Aorta (tissue), 5 donors: ENCODE measurements around the gene DYRK1A. TPM values are rescaled to one million over a fixed set of nuclear protein-coding genes. Genes with fewer than 3 reads are reported as not detected.

Experiments
- ATAC-seq: fragments of 200-7000 bp; cut with Tn5 transposase; one replicate; pipeline ENCODE4 v1.9.1; 2022; ENCODE audit warnings: moderate library complexity; ENCODE audit not compliant: low FRiP score
- DNase-seq, 2 donors: peaks; one replicate each; pipeline ENCODE4 v3.0.0-alpha.2; 2020
- H3K27ac ChIP-seq, 2 donors: one replicate each; pipeline ENCODE4 v1.5.1; 2013; ENCODE audit warnings: low read length in 2 of 2, mild to moderate bottlenecking in 2 of 2, moderate library complexity in 2 of 2, control low read depth in 1 of 2, inconsistent platforms in 1 of 2, low read depth in 1 of 2
- H3K27me3 ChIP-seq, 2 donors: one replicate each; pipeline ENCODE4 v1.6.1; 2013; ENCODE audit warnings: control low read depth in 1 of 2, low read length in 1 of 2, mild to moderate bottlenecking in 1 of 2, moderate library complexity in 1 of 2; ENCODE audit not compliant: insufficient read depth in 2 of 2, control insufficient read depth in 1 of 2
- H3K36me3 ChIP-seq, 2 donors: one replicate each; pipeline ENCODE4 v1.6.1; 2013; ENCODE audit warnings: control low read depth in 1 of 2, low read length in 1 of 2, mild to moderate bottlenecking in 1 of 2; ENCODE audit not compliant: insufficient read depth in 2 of 2, control insufficient read depth in 1 of 2
- H3K4me1 ChIP-seq, 2 donors: one replicate each; pipeline ENCODE4 v1.6.1; 2013; ENCODE audit warnings: low read length in 2 of 2, control low read depth in 1 of 2, mild to moderate bottlenecking in 1 of 2, moderate library complexity in 1 of 2; ENCODE audit not compliant: insufficient read depth in 2 of 2, control insufficient read depth in 1 of 2
- H3K4me3 ChIP-seq, 2 donors: one replicate each; pipeline ENCODE4 v1.5.1; 2013; ENCODE audit warnings: low read length in 2 of 2, control low read depth in 1 of 2, mild to moderate bottlenecking in 1 of 2
- H3K9me3 ChIP-seq: one replicate; pipeline ENCODE4 v1.6.1; 2013; ENCODE audit warnings: mild to moderate bottlenecking, low read length; ENCODE audit not compliant: control insufficient read depth
- WGBS, 2 donors: extraction: QIAGEN DNeasy Blood & Tissue Kit; methylation state at CpG; one replicate each; pipeline ENCODE4 v1.1.7; 2013; 5-methylcytosine and 5-hydroxymethylcytosine counted together
- intact Hi-C, 2 donors: fragments of 100-400 bp; cut with DNase I; formaldehyde crosslinking; loops; one replicate each; pipeline versions ENCODE4 v1.14.2 to v1.15.0; 2022
- polyA plus RNA-seq, 2 donors: library from polyadenylated mRNA; stranded (reverse); fragments of 200-250 nt; gene quantifications; one replicate each; pipeline ENCODE4 v1.2.3, GENCODE V29; 2013
- total RNA-seq, 2 donors: library from RNA; stranded (reverse); fragmentation: NEBNext Ultra II Directional; extraction: Animal tissue kit (Norgen Biotek cat#: 25700); gene quantifications; one replicate each; pipeline ENCODE4 v1.2.1, GENCODE V29; 2021
- donor health status: healthy with polysubstance abuse.
- donor health status: Bipolar disorder and iron deficiency.
- donor health status: DM: no; HTN: no; CAD: no.
- donor health status: DM: no; HTN: no; CAD: no.
- donor health status: DM: yes; HTN: yes; CAD: no.

The DYRK1A gene
- total and polyA plus RNA-seq, 4 donors, result 8.8 to 76.6 (median 45.8) TPM

- Histone ChIP-seq H3K9me3 (no peaks in the 10 kb centered on the region), H3K36me3 (no peaks in the 10 kb centered on the region), H3K4me1 (peaks cover 0 to 6% of the 10 kb centered on the region in 2 donors), H3K27me3 (no peaks in the 10 kb centered on the region), H3K27ac (peak overlapping the region; percentile 18 to 99), H3K4me3 (peak overlapping the region; percentile 96 to 98)
- no peak for DNase-seq
- intact Hi-C loops, result loop anchor here (5.0 kb wide), 3 partner anchors 146 to 296 kb away; partner anchors contain the start of genes PIGP (in 1 of the 2) and TTC3 (in 1 of the 2)
- WGBS, 2 donors, result 6 to 9% methylated on average over 9 of the region's 9 CpGs
- no peak for ATAC-seq
Observed at GRCh38 chr21:37368541-37369279, 2.1 kb downstream of the DYRK1A start.

DNA sequence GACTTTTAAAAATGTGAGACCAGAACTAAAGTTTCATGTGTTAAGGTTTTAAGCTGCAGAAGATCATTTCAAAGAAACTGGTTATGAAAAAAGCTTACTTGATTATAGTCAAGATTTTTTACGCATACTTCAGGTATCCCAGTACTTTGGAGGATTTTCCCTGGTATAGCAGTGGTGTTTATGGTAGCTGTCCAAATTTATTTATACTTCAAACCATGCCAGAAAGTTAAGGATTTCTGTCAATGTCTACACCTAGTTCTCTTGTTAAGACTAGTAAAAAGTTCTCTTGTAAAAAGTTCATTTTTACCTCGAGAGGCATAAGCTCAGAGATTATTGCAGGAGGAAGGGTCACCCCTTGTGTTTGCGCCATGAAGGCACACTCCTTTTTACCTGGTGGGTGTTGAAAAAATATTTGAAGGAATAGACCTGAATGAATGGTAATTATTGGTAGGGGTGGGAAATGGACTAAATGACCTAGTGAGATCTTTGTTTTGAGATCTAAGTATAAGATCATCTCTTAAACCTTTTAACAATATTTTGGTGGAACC is 2.8 kb downstream of the DYRK1A start:
- Histone ChIP-seq H3K4me3 (peak overlapping the region; percentile 39 to 48), H3K9me3 (no peaks in the 10 kb centered on the region), H3K27ac (no peak overlapping the region), H3K27me3 (no peaks in the 10 kb centered on the region), H3K4me1 (peaks cover 2 to 6% of the 10 kb centered on the region in 2 donors), H3K36me3 (no peaks in the 10 kb centered on the region)
- DNase-seq (no peak), ATAC-seq (no peak)
- intact Hi-C loops, result loop anchor here (5.0 kb wide), 3 partner anchors 147 to 297 kb away; partner anchors contain the start of genes PIGP (in 1 of the 2) and TTC3 (in 1 of the 2)
- 33 to 41% methylated on average over 3 of the region's 3 CpGs for WGBS, 2 donors

- Histone ChIP-seq H3K36me3 (no peaks in the 10 kb centered on the region), H3K27me3 (no peaks in the 10 kb centered on the region), H3K27ac (no peak overlapping the region), H3K9me3 (no peaks in the 10 kb centered on the region), H3K4me3 (peak overlapping the region in 1 of 2 donors; percentile 18), H3K4me1 (peaks cover 2 to 6% of the 10 kb centered on the region in 2 donors)
- no peak for DNase-seq
- no peak for ATAC-seq
- 8 to 10% methylated on average over 8 of the region's 8 CpGs for WGBS, 2 donors
- intact Hi-C loops, result loop anchor here in 1 of 2 donors (5.0 to 10.0 kb wide), 3 partner anchors 47 to 194 kb away; no protein-coding TSS in a partner anchor
Observed at GRCh38 chr21:37370152-37371040, 3.8 kb downstream of the DYRK1A start.

DNA sequence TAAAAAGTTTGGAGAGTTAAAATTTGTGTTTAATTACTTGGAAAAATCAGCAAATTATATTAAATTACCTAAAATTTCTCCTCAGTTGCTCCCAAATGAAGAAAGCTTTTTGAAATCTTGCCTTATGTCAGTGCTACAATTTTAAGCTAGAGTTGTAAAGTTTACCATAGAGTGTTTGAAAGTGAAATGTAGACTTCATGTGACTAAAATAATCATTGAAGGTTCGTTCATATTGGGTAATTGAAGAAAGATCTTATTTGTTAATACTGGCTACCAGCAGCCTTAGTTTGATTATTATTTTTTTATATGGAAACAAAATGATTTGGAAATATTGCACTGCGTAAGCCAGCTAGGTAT is 4.4 kb downstream of the DYRK1A start:
- no peak overlapping the region for H3K27ac ChIP-seq
- peaks cover 2 to 6% of the 10 kb centered on the region in 2 donors for H3K4me1 ChIP-seq
- no peaks in the 10 kb centered on the region for H3K9me3 ChIP-seq
- DNase-seq (no peak), ATAC-seq (no peak)
- intact Hi-C loops, result loop anchor here in 1 of 2 donors (5.0 to 10.0 kb wide), 3 partner anchors 46 to 194 kb away; no protein-coding TSS in a partner anchor
- 59% methylated on average over 2 of the region's 2 CpGs for WGBS, 2 donors
- no peak overlapping the region for H3K4me3 ChIP-seq
- H3K36me3 ChIP-seq, result no peaks in the 10 kb centered on the region
- no peaks in the 10 kb centered on the region for H3K27me3 ChIP-seq

DNA sequence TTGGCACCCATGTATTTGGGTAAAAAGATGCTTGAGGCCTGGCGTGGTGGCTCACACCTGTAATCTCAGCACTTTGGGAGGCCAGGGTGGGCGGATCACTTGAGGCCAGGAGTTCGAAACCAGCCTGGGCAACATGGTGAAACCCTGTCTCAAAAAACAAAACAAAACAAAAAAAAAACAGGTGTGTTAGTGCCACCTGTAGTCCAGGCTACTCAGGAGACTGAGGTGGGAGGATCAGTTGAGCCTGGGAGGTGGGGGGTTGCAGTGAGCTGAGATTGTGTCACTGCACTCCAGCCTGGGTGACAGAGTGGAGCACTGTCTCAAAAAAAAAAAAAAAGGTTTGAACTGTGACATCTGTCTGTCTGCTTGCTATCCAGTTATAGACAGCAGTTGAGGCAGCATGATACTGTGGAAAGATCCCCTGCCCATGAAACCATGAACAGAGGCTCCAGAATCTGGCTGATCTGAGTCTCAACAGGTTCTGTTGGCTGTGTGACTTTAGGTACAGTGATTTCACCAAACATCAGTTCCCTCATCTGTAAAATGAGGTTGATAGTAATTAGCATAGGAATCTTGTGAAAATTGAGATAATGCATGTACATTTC is 5.7 kb downstream of the DYRK1A start:
- Histone ChIP-seq H3K9me3 (no peaks in the 10 kb centered on the region), H3K4me3 (no peak overlapping the region), H3K36me3 (no peaks in the 10 kb centered on the region), H3K4me1 (peaks cover 3 to 8% of the 10 kb centered on the region in 2 donors), H3K27me3 (no peaks in the 10 kb centered on the region), H3K27ac (no peak overlapping the region)
- intact Hi-C loops, result loop anchor here in 1 of 2 donors (5.0 to 10.0 kb wide), 3 partner anchors 45 to 193 kb away; no protein-coding TSS in a partner anchor
- ATAC-seq (no peak), DNase-seq (no peak)
- 94 to 97% methylated on average over 3 of the region's 3 CpGs for WGBS, 2 donors

- WGBS, 2 donors, result 75 to 82% methylated on average over 3 of the region's 3 CpGs
- Histone ChIP-seq H3K36me3 (no peaks in the 10 kb centered on the region), H3K27me3 (no peaks in the 10 kb centered on the region), H3K4me1 (peaks cover 4 to 8% of the 10 kb centered on the region in 2 donors), H3K4me3 (no peak overlapping the region), H3K27ac (no peak overlapping the region), H3K9me3 (no peaks in the 10 kb centered on the region)
- DNase-seq, result no peak
- intact Hi-C loops, result loop anchor here in 1 of 2 donors (5.0 to 10.0 kb wide), 3 partner anchors 44 to 192 kb away; no protein-coding TSS in a partner anchor
- ATAC-seq, result no peak
Observed at GRCh38 chr21:37372951-37373350, 6.4 kb downstream of the DYRK1A start.

DNA sequence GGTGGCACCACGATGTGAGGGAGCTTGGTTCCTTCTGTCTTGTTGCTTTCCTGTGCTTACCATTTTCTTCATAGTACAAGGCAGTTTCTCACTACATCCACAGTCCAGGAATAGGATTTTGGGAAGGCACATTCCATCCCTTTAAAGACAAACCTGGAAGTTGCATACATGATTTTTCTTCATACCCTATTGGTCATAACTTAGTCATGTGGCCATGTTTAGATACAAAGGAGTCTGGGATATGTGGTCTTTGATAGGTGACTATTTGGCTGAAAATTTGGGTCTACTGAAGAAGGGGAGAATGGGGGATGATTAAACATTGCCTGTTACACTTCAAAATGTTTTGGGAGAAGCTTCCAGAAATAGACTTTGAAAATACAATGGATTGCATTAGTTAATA is 7.0 kb downstream of the DYRK1A start:
- DNase-seq (no peak), ATAC-seq (no peak)
- Histone ChIP-seq H3K4me1 (peaks cover 4 to 9% of the 10 kb centered on the region in 2 donors), H3K9me3 (no peaks in the 10 kb centered on the region), H3K27me3 (no peaks in the 10 kb centered on the region), H3K36me3 (no peaks in the 10 kb centered on the region), H3K4me3 (no peak overlapping the region), H3K27ac (no peak overlapping the region)
- WGBS, 2 donors, result 3 to 4% methylated on average over 1 of the region's 1 CpG
- intact Hi-C loops, result loop anchor here in 1 of 2 donors (5.0 to 10.0 kb wide), 3 partner anchors 44 to 191 kb away; no protein-coding TSS in a partner anchor

DNA sequence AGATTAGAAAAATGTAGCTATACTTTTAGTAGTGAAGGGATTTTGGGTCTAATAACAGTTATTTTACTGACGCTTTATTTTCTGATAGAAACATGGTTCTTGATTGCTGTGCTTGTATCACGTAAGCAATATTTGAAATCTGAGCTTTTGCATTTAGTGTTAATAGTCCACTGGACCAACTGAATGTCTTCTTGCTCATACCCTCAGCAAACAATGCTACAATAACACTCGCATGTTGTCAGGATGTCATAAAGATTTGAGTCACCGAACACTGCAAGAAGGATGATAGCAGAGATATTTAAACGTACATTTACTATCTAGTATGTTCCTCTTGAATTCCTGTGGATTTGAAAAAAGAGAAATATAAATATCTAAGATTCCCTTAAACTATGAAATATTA is 7.5 kb downstream of the DYRK1A start:
- no peaks in the 10 kb centered on the region for H3K9me3 ChIP-seq
- no peak for DNase-seq
- no peak overlapping the region for H3K27ac ChIP-seq
- intact Hi-C loops, result loop anchor here in 1 of 2 donors (5.0 to 10.0 kb wide), 3 partner anchors 43 to 191 kb away; no protein-coding TSS in a partner anchor
- no peaks in the 10 kb centered on the region for H3K27me3 ChIP-seq
- H3K36me3 ChIP-seq, result no peaks in the 10 kb centered on the region
- WGBS, 2 donors, result 60 to 61% methylated on average over 5 of the region's 5 CpGs
- H3K4me1 ChIP-seq, result peaks cover 9 to 12% of the 10 kb centered on the region in 2 donors
- H3K4me3 ChIP-seq, result no peak overlapping the region
- ATAC-seq, result no peak
